HG03025 (cell line): ENCODE results near the gene GRB2.
"Not testable (repeated sequence)": the region's sequence is repeated elsewhere in the genome, so short reads cannot be mapped to it uniquely, and the experiment has no call there.

Experiments used
- ATAC-seq: cut with Tn5 transposase; IDR thresholded peaks from one replicate; pipeline ENCODE4 v1.9.1; 2021; ENCODE audit warnings: mild to moderate bottlenecking, moderate library complexity; ENCODE audit not compliant: unreplicated experiment, low FRiP score

GRB2 gene

DNA sequence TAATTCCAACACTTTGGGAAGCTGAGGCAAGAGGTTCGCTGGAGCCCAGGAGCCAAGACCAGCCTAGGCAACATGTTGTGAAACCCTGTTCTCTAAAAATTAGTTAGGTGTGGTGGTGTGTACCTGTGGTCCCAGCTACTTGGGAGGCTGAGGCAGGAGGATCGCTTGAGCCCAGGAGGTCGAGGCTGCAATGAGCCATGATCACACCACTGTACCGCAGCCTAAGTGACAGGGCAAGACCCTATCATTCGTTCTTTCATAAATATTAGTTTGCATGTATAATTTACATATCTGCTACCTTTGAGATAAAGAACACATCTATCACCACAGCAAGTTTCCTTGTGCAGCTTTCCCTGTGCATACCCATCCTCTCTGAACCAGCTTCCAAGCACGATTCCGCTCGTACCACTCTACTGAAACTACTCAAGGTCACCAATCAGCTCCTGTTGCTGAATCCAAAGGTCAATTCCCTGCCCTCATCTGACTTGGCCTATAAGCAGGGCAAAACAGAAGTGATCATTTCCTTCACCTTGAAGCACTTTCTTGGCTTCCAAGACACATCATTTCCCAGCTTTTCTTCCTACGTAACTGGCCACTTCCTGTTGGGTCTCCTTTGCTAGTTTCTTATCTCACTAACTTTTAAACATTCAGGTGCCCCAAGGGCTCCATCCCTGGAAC lies 49.1 kb downstream of the GRB2 start:
- ATAC-seq = no peak

DNA sequence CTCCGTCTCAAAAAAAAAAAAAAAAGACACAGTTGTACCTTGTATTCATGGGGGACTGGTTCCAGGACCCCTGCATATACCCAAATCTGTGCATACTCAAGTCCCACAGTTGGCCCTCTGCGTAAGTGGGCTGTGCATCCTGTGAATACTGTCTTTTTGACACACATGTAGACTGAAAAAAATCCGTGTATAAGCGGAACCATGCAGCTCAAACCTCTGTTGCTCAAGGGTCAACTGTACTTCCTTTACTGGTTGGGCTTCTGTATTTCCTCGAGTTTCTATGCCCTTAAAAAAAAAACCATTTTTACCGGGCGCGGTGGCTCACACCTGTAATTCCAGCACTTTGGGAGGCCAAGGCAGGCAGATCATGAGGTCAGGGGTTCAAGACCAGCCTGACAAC lies 52.3 kb downstream of the GRB2 start:
- ATAC-seq = no peak

DNA sequence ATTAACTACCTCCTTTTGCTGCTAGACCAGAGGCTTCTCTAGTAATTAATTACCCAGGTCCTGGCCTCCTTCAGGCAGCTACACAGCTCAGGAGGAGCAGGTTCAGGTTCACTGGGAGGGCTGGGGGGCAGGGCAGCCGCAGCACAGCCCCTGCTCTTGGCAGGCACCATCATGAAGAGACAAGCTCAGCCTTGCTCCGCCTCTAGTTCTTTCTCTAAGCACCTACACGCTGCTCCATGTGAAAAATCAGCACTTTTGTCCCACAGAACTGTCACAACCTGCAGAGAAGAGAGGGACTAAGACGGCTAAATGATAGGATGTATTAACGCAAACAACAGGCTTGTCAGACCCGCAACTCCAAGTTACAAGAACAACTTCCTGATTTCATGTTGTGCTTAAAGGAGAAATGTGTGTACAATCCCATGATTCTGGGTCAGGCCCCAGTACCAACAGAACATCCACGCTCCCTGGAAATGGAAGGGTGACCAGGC lies 53.4 kb downstream of the GRB2 start:
- no peak for ATAC-seq

DNA sequence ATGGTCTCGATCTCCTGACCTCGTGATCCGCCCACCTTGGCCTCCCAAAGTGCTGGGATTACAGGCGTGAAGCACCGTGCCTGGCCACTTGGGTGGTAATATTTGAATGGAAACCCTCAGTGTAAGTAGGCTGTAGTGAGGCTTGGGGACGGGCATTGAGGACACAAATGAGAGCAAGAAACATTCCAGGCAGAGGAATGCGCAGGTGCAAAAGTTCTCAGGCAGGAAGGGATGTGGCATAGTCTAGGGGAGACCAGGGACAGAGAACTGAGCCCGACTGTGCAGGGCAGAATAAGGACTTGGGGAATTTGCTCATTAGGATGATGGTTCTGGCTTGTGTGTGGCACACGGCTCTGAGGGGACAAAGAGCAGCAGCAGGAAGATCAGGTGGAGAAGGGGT lies 54.8 kb downstream of the GRB2 start:
- no peak for ATAC-seq

DNA sequence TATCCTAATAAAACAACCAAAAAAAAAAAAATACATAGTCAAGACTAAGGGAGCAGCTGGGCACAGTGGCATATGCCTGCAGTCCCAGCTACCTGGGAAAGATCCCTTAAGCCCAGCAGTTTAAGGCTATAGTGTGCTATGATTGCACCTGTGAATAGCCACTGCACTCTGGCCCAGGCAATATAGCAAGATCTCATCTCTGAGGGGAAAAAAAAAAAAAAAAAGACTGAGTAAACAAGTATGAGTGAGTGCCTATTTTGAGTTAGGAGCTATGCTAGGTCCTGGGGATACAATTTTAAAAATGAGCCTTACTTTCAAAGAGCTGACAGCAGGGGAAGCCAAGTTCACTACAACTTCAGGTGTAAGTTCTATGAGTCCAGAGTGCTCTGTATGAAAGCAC lies 55.4 kb downstream of the GRB2 start:
- no peak for ATAC-seq

DNA sequence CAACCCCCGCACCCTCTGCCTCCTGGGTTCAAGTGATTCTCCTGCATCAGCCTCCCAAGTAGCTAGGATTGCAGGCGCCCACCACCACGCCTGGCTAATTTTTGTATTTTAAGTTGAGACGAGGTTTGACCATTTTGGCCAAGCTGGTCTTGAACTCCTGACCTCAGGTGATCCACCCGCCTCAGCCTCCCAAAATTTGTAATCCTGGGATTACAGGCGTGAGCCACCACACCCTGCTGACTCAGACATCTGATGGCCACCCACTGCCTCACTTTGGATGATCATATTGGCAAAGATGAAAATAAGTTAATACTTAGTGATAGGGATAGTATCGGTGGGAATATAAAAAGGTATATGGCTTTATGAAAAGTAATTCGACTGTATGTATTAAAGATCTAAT lies 55.9 kb downstream of the GRB2 start:
- no peak for ATAC-seq

DNA sequence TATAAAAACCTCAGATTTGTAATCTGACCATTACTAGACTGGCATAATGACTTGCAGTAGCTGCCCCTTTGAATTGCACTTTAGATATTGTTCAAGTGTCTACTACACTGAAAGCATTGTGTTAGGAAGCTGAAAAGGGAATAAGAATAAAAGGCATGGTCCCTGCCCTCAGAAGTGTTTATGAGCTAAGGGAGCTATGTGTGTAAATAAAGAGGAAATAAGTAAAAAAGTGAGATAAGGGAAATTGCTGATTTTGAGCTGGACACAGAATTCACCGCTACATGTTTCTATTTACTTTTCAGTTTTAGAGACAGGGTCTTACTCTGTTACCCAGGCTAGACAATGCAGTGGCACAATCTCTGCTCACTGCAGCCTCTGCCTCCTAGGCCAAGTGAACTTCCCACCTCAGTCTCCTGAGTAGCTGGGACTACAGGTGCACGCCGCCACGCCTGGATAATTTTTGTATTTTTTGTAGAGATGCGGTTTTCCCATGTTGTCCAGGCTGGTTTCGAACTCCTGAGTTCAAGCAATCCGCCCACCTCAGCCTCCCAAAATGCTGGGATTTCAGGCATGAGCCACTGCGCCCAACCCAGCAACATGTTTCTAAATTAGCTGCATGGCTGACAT lies 57.0 kb downstream of the GRB2 start:
- ATAC-seq = no peak

DNA sequence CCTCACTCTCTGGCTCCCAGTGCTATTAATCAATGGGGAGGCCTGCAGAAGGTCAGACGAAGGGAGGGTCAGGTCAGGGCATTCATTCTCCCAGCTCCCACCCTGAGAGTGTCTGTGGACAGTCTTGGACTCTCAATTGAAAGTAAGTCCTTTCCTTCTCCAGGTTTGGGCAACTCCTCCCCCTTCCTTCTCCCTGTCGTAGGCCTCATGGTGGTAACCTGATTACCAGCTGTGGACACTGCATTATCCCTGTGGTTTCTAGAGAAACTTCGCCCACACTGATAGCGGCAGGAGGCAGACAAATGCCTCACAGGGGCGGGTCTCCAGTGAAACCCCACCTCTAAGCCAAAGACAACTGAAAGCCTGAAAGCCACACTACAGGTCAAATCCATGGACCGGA lies 58.6 kb downstream of the GRB2 start:
- no peak for ATAC-seq

DNA sequence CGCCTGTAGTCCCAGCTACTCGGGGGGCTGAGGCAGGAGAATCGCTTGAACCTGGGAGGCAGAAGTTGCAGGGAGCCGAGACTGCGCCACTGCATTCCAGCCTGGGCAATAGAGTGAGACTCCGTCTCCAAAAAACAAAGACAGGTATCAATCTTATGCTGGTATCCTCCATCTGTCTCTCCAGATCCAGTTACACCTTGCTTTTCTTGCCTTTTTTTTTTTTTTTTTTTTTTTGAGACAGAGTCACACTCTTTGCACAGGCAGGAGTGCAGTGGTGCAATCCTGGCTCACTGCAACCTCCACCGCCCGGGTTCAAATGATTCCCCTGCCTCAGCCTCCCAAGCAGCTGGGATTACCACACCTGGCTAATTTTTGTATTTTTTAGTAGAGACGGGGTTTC lies 59.1 kb downstream of the GRB2 start:
- ATAC-seq = not testable (repeated sequence)

DNA sequence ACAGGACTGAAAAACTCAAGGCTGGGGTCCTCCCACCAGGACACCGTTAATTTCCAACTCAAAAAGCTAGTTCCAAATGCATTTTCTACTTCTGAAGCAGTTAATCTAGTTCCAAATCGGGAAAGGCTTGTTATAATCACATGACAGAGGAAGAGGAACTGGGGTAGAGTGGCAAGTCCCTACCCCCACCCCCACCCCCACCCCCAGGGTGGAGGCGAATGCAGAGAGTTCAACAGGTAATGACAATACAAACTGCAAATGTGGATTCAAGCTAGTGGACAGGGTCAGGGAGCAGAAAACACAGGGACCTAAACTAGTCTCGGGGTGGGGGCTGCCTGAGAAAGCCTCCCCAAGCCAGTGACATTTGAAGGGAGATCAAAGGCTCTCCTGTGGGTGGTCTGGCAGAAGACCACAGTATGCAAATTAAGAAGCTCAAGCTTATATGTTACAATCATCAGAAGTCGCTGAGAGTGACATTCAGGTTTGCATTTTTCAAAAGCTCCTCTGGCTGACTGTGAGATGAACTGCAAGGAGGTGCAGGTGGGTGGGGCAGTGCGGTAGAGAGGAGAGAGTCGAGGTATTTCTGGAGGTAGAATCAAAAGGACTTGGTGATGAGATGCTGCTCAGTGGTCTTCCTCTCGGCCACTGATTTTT lies 59.8 kb downstream of the GRB2 start:
- ATAC-seq = no peak

DNA sequence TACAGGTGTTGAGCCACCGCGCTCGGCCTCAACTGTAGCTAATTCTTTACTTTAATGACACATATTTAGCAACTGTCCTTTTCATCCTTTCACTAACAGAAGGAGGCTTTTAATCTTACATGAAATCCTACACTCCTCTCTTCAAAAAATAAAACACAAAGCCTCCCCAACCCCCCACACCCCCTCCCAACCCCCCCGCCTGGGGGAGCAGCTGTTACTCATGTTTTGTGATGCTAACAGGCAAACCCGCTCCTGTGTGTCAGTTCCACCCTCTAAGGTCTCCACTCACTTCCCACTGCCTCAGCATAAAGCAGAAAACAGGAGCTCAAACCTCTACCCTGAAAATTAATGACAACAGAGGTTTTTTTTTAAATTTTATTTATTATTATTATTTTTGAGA lies 60.8 kb downstream of the GRB2 start:
- no peak for ATAC-seq

DNA sequence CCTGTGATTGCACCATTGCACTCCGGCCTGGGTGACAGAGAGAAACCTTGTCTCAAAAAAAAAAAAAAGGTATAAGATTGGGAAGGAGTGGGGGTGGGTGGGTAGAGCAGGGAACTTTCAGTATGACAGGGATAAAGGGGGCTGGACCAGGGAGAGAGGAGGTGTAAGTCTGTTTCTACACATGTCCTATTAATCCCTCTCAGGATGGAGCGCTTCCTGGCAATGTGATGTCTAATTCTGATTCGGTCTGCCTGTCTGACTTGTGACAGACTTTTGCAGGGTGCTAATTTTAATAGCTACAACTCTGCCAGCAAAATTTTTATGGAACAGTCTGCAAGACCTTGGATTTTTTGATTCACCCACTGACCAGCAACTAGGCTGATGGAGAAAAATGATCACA lies 62.5 kb downstream of the GRB2 start:
- ATAC-seq = no peak

DNA sequence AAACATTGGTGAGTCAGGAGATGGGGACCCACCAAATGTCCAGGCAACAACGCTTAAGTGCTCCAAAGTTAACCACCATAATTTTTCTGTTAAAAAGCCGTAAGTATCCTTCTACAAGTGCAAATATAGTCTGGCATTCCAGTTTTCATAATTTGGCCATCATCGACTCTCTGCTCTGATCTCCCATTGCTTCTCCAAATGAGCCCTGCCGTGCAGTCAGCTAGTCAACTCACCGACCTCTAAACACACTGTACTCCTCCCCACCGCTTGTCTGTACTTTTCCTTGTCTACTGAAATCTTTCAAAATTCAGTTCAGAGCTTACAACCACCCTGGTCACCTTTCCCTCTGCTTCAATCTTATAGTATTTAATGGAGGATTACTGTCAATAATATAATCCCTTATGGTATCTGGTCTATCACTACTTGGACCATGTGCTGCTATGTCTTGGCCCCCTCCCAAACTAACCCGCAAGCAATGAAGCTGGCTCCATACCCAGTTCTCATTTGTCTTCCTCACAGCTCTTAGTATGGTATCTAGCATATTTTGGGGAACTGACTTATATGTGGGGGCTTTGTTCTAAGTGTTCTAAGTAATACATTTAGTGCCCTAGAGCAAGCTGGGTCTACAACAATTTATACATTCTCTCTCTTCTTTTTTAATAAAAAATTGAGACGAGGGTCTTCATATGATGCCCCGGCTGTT lies 63.5 kb downstream of the GRB2 start:
- no peak for ATAC-seq

DNA sequence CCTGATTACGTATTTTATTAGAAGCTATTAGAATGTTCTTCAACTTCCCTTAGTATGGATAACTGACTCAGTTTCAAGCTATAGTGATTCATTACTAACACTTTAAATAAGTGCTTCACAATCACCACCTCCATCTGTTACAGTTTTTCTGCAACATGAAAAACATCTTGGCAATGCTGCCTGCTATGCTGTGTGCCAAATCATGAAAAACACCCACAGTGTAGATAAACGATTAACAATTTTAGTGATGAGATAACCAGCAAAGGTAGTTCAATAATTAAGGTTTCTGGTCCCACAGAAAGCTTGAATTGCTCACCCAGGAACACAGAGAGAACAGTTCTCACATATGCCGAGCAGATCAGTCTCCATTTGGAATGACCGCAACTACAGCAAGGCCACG lies 64.8 kb downstream of the GRB2 start:
- no peak for ATAC-seq

DNA sequence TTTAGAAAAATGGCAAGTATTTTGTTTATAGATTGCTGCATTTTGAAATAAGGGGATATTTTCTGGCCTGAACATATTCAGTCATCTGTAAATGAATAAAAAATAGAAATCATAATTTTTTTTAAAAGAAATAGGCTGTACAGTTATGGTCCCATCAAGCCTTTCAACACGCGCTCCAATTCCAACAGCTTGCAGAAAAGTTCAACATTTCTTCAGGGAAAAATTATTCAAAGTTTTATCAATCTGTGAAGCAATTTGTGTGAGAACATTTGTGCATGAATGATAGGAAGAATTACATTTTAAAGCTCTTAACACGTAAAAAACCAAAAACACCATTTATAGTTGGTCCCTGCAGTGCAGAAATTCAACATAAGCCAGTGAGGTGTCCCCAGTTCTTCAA lies 65.5 kb downstream of the GRB2 start:
- no peak for ATAC-seq

DNA sequence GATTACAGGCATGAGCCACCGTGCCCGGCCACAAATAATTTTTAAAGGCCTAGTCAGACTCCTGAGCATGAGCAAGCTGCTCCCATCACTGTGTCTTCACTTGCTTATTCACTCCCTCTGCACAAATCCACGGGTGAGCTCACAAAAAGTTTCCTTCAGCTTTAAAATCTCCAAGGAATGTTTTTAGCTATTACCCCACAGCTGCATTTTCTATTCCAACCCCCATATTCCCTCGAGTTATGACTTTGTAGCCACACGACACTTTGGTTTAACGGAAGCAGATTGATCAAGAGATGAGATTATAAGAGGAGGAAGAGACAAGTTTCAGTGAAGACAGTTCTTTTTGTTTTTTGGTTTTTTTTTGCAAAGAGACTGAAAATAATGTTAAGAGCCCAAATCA lies 67.1 kb downstream of the GRB2 start:
- ATAC-seq = no peak

DNA sequence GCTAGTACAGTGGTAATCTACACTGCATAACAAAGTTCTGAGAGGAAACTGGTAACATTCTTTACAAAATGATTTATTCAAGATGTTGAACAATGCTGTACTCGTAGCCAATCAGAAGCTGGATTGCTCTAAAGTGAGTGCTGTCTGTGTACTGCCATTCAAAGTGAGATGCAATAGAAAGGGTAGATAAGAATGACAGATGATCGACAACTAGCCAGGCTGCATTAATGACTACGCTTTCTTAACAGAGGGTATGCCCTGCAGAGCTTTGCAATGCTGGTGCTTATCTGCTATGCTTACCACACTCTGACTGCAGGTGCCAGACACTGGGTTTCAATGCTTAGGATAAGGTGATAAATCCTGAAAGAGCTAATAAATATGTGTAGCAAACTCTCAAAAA lies 70.2 kb downstream of the GRB2 start:
- no peak for ATAC-seq

DNA sequence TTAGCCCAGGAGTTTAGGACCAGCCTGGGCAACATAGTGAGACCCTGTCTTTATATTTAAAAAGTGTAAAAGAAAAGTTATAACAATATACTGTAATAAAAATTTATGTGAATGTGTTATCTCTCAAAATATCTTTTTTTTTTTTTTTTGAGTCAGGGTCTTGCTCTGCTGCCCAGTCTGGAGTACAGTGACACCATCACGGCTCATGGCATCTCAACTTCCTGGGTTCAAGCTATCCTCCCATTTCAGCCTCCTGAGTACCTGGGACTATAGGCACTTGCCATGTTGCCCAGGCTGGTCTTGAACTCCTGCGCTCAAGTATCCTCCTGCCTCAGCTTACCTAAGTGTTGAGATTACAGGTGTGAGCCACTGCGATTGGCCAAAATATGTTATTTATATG lies 70.8 kb downstream of the GRB2 start:
- no peak for ATAC-seq

DNA sequence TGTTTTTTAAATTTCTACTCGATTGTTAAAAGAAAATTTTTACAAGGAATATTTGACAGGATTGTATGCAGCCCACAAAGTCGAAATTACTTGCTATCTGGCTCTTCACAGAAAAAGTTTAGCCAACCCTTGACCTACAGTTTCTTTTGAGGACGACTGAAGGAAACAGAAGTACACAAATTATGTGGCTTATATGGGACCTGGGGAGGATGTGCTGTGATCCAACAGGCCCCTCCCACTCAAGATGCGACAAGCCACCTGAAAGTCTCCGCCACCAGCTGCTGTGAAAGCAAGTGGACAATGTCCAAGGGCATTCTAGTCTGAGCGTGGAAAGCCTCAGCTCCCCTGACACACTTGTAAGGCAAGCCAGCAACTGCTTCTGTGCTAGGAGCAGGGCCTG lies 73.8 kb downstream of the GRB2 start:
- no peak for ATAC-seq

DNA sequence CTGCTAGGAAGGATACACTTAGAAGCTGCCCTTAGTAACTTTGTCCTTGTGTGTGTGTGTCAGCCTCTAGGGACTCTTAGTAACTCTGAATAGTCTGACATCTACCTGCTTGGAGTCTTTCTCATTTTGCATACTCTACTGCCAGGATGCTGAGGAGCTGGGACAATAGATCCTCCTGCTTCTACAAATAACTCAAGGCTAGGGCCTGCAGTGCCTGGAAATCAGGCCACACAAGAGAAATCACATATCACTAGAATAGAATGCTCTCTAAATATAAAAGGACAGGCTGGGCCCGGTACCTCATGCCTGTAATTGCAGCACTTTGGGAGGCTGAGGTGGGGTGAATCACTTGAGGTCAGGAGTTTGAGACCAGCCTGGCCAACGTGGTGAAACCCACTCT lies 77.7 kb downstream of the GRB2 start:
- no peak for ATAC-seq

DNA sequence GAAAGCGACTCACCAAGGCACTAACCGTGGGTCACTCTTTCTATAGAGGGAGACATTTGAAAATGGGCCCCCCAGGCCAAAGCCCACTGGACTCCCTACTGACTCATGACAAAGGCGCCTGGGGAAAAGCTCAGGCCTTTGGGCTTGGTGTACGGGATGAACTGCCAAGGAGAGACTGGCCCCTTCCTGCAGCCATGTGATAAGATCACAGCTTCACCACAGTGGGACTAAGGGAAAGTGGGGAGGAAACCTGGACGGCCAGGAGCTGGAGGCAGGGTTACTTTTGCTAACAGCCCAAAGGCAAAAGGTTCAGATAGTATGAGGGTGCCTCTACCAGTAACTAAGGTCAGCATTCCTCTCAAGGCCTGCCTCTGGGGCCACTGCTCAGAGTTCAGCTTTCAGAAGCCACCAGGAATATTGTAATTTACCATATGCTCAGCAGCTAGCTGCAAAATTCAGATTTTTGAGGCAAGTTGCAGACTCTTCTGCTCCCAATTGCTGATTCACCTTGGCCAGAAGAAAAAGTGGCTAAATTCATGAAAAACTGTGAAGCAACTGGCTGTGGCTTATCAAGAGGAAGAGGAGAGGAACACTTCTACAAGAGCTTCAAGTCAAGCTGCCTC lies 79.1 kb downstream of the GRB2 start:
- no peak for ATAC-seq
